ENCODE data around the gene GFM1.

GFM1 gene

DNA sequence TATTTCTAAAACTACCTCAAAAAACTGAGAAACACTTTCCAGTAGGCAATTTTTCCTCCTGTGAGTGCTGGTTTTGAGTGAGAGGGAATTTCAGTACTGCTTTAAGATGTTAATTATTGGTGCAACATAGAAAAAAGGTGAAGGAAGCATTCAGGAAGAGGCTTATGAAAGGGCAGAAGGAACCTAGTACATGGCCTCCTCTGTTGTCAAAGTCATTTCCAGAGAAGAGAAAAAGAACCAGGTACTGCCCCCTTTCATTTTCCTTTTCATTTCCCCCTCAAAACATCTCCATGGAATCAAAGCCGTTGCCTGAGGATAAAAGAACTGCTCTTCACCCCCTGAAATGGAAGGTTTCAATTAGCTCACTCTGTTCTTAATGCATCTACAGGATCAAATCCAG lies 68.1 kb downstream of the GFM1 start:
- no peak for DNase-seq (ENCODE audit: extremely low spot score)
- POLR2A ChIA-PET = no interaction called here
- CTCF ChIA-PET = interaction anchor here (0.6 kb wide), 1 partner anchor 18 kb away, joined by 3 read pairs; no protein-coding TSS in a partner anchor
- TF ChIP-seq LEF1 (IDR thresholded peaks at IDR 0.05; ENCODE audit: borderline replicate concordance) (no peak), BHLHE40 (IDR thresholded peaks at IDR 0.05; ENCODE audit: borderline replicate concordance) (no peak), FOXK2 (IDR thresholded peaks at IDR 0.05) (no peak), PKNOX1 (IDR thresholded peaks at IDR 0.05) (no peak), FOXA1 (IDR thresholded peaks at IDR 0.05) (no peak), CTBP1 (IDR thresholded peaks at IDR 0.05; ENCODE audit: borderline replicate concordance) (no peak), SP1 (IDR thresholded peaks at IDR 0.05) (no peak), ELF4 (IDR thresholded peaks at IDR 0.05) (no peak), ZNF384 (IDR thresholded peaks at IDR 0.05) (no peak), NFRKB (IDR thresholded peaks at IDR 0.05) (no peak), FOXM1 (IDR thresholded peaks at IDR 0.05; ENCODE audit: borderline replicate concordance) (no peak), TARDBP (IDR thresholded peaks at IDR 0.05) (no peak), SUZ12 (IDR thresholded peaks at IDR 0.05) (no peak)

- DNase-seq (ENCODE audit: extremely low spot score) = no peak
- TF ChIP-seq FOXA1 (IDR thresholded peaks at IDR 0.05) (no peak), L3MBTL2 (conservative IDR thresholded peaks at IDR 0.05) (peak; percentile 25; the same call in 1 of the 2 replicates), BHLHE40 (IDR thresholded peaks at IDR 0.05; ENCODE audit: borderline replicate concordance) (no peak), ZNF384 (IDR thresholded peaks at IDR 0.05) (no peak), ELF4 (IDR thresholded peaks at IDR 0.05) (no peak)
- POLR2A ChIA-PET = no interaction called here
- CTCF ChIA-PET = interaction anchor here (0.8 kb wide), 1 partner anchor 14 kb away, joined by 6 read pairs; no protein-coding TSS in a partner anchor
These were observed 68.8 kb downstream of the GFM1 start for GRCh38 chr3:158713094-158713499.

- no peak for DNase-seq (ENCODE audit: extremely low spot score)
- TF ChIP-seq L3MBTL2 (conservative IDR thresholded peaks at IDR 0.05) = no peak
- no peak for TF ChIP-seq HDGF (IDR thresholded peaks at IDR 0.05; ENCODE audit: borderline replicate concordance)
- TF ChIP-seq ARNT (IDR thresholded peaks at IDR 0.05) = no peak
- TF ChIP-seq SP1 (IDR thresholded peaks at IDR 0.05) = no peak
- TF ChIP-seq FOXA1 (IDR thresholded peaks at IDR 0.05) = no peak
- no peak for TF ChIP-seq NFRKB (IDR thresholded peaks at IDR 0.05)
- no peak for TF ChIP-seq SUZ12 (IDR thresholded peaks at IDR 0.05)
- no peak for TF ChIP-seq ELF4 (IDR thresholded peaks at IDR 0.05)
- TF ChIP-seq BHLHE40 (IDR thresholded peaks at IDR 0.05; ENCODE audit: borderline replicate concordance) = no peak
- TF ChIP-seq TARDBP (IDR thresholded peaks at IDR 0.05) = no peak
- no peak for TF ChIP-seq ZNF384 (IDR thresholded peaks at IDR 0.05)
- TF ChIP-seq LEF1 (IDR thresholded peaks at IDR 0.05; ENCODE audit: borderline replicate concordance) = no peak
- no peak for TF ChIP-seq FOXM1 (IDR thresholded peaks at IDR 0.05; ENCODE audit: borderline replicate concordance)
- no peak for TF ChIP-seq CTBP1 (IDR thresholded peaks at IDR 0.05; ENCODE audit: borderline replicate concordance)
- no peak for TF ChIP-seq FOXK2 (IDR thresholded peaks at IDR 0.05)
- TF ChIP-seq PKNOX1 (IDR thresholded peaks at IDR 0.05) = no peak
- ChIA-PET POLR2A (no interaction called here), CTCF (no interaction called here)
These were observed 73.2 kb downstream of the GFM1 start for GRCh38 chr3:158717576-158717975.

GRCh38 chr3:158718490-158719170 lies 74.3 kb downstream of the GFM1 start:
- POLR2A ChIA-PET = no interaction called here

GRCh38 chr3:158722108-158722507 lies 77.8 kb downstream of the GFM1 start:
- no peak for DNase-seq (ENCODE audit: extremely low spot score)
- no peak for TF ChIP-seq ARNT (IDR thresholded peaks at IDR 0.05)
- no peak for TF ChIP-seq PKNOX1 (IDR thresholded peaks at IDR 0.05)
- TF ChIP-seq L3MBTL2 (conservative IDR thresholded peaks at IDR 0.05) = no peak
- TF ChIP-seq FOXA1 (IDR thresholded peaks at IDR 0.05) = no peak
- TF ChIP-seq ELF4 (IDR thresholded peaks at IDR 0.05) = no peak
- TF ChIP-seq TARDBP (IDR thresholded peaks at IDR 0.05) = no peak
- TF ChIP-seq SP1 (IDR thresholded peaks at IDR 0.05) = no peak
- no peak for TF ChIP-seq HDGF (IDR thresholded peaks at IDR 0.05; ENCODE audit: borderline replicate concordance)
- TF ChIP-seq FOXK2 (IDR thresholded peaks at IDR 0.05) = no peak
- no peak for TF ChIP-seq FOXM1 (IDR thresholded peaks at IDR 0.05; ENCODE audit: borderline replicate concordance)
- TF ChIP-seq BHLHE40 (IDR thresholded peaks at IDR 0.05; ENCODE audit: borderline replicate concordance) = no peak
- CTCF ChIA-PET = no interaction called here
- POLR2A ChIA-PET = no interaction called here

More at GRCh38 chr3:158718490-158719170, 74.3 kb downstream of the GFM1 start:
- no peak for DNase-seq (ENCODE audit: extremely low spot score)
- TF ChIP-seq FOXA1 (IDR thresholded peaks at IDR 0.05) (no peak), FOXK2 (IDR thresholded peaks at IDR 0.05) (no peak)
- CTCF ChIA-PET = no interaction called here

- DNase-seq (ENCODE audit: extremely low spot score) = no peak
- TF ChIP-seq ZNF384 (IDR thresholded peaks at IDR 0.05) (no peak), HDGF (IDR thresholded peaks at IDR 0.05; ENCODE audit: borderline replicate concordance) (no peak), ARNT (IDR thresholded peaks at IDR 0.05) (no peak), NFRKB (IDR thresholded peaks at IDR 0.05) (no peak), FOXM1 (IDR thresholded peaks at IDR 0.05; ENCODE audit: borderline replicate concordance) (no peak), LEF1 (IDR thresholded peaks at IDR 0.05; ENCODE audit: borderline replicate concordance) (no peak), SP1 (IDR thresholded peaks at IDR 0.05) (no peak), FOXK2 (IDR thresholded peaks at IDR 0.05) (no peak), PKNOX1 (IDR thresholded peaks at IDR 0.05) (no peak), ELF4 (IDR thresholded peaks at IDR 0.05) (no peak), TARDBP (IDR thresholded peaks at IDR 0.05) (no peak), SUZ12 (IDR thresholded peaks at IDR 0.05) (no peak), BHLHE40 (IDR thresholded peaks at IDR 0.05; ENCODE audit: borderline replicate concordance) (no peak)
- ChIA-PET CTCF (interaction anchor here (1.2 kb wide), 1 partner anchor 65 kb away, joined by 8 read pairs; no protein-coding TSS in a partner anchor), POLR2A (no interaction called here)
These were observed 79.7 kb downstream of the GFM1 start for GRCh38 chr3:158723991-158724390.

All from HEK293T (cell line).